Neuronal stem cell (in vitro differentiated cells): ENCODE results near the gene NLRC4.

Experiments
- DNase-seq: peaks from one replicate; pipeline ENCODE4 v3.0.0-alpha.2; 2013; ENCODE audit warnings: low spot score
- H2AFZ ChIP-seq: one replicate; pipeline ENCODE4 v1.6.1; 2013; ENCODE audit warnings: mild to moderate bottlenecking, low read length, inconsistent platforms
- H2AK5ac ChIP-seq: 2 replicates; pipeline ENCODE4 v1.6.1; 2013; ENCODE audit warnings: low read depth, mild to moderate bottlenecking, inconsistent platforms, low read length, moderate library complexity, mixed read lengths
- H2BK120ac ChIP-seq: 2 replicates; pipeline ENCODE4 v1.6.1; 2013; ENCODE audit warnings: low read depth, mild to moderate bottlenecking, inconsistent platforms, low read length, moderate library complexity, mixed read lengths
- H2BK12ac ChIP-seq: one replicate; pipeline ENCODE4 v1.6.1; 2013; ENCODE audit warnings: low read length, inconsistent platforms
- H2BK15ac ChIP-seq: 2 replicates; pipeline ENCODE4 v1.6.1; 2013; ENCODE audit warnings: mild to moderate bottlenecking, low read length, inconsistent platforms, mixed read lengths
- H2BK5ac ChIP-seq: one replicate; pipeline ENCODE4 v1.6.1; 2013; ENCODE audit warnings: inconsistent platforms, mild to moderate bottlenecking, low read length, moderate library complexity
- H3K14ac ChIP-seq: one replicate; pipeline ENCODE4 v1.6.1; 2013; ENCODE audit warnings: low read length, inconsistent platforms
- H3K18ac ChIP-seq: 2 replicates; pipeline ENCODE4 v1.6.1; 2013; ENCODE audit warnings: low read length, inconsistent platforms
- H3K23ac ChIP-seq: 2 replicates; pipeline ENCODE4 v1.6.1; 2013; ENCODE audit warnings: low read depth, mild to moderate bottlenecking, mixed read lengths, low read length, inconsistent platforms; ENCODE audit not compliant: poor library complexity
- H3K27ac ChIP-seq: replicated peaks from 3 replicates; pipeline ENCODE4 v1.5.1; 2013; ENCODE audit warnings: low read length, inconsistent platforms
- H3K27me3 ChIP-seq, 3 experiments: 2 replicates each; pipeline ENCODE4 v1.6.1; 2013; ENCODE audit warnings: low read length in 3 of 3, mild to moderate bottlenecking in 2 of 3, inconsistent platforms in 1 of 3, low read depth in 1 of 3, mixed read lengths in 1 of 3, moderate library complexity in 1 of 3; ENCODE audit not compliant: control insufficient read depth in 3 of 3, insufficient read depth in 3 of 3
- H3K36me3 ChIP-seq, 2 donors: replicated peaks in 1 of 2; 2 replicates each; pipeline ENCODE4 v1.6.1; 2013; ENCODE audit warnings: low read length in 2 of 2; ENCODE audit not compliant: control insufficient read depth in 2 of 2, insufficient read depth in 2 of 2
- H3K4ac ChIP-seq: 2 replicates; pipeline ENCODE4 v1.6.1; 2013; ENCODE audit warnings: inconsistent platforms, mild to moderate bottlenecking, low read length, moderate library complexity
- H3K4me1 ChIP-seq, 2 donors: 1 replicate in 1 of 2; 2 replicates in 1 of 2; pipeline ENCODE4 v1.6.1; 2013; ENCODE audit warnings: low read length in 2 of 2, low read depth in 1 of 2; ENCODE audit not compliant: control insufficient read depth in 2 of 2, insufficient read depth in 1 of 2
- H3K4me2 ChIP-seq: one replicate; pipeline ENCODE4 v1.6.1; 2013; ENCODE audit warnings: mild to moderate bottlenecking, low read length, inconsistent platforms; ENCODE audit not compliant: insufficient read depth, poor library complexity, severe bottlenecking
- H3K4me3 ChIP-seq, 2 donors: 2 replicates each; pipeline ENCODE4 v1.5.1; 2013; ENCODE audit warnings: low read length in 2 of 2, mild to moderate bottlenecking in 2 of 2, inconsistent platforms in 1 of 2, moderate library complexity in 1 of 2
- H3K79me1 ChIP-seq: one replicate; pipeline ENCODE4 v1.6.1; 2013; ENCODE audit warnings: low read depth, mild to moderate bottlenecking, inconsistent platforms, low read length, moderate library complexity
- H3K9ac ChIP-seq: one replicate; pipeline ENCODE4 v1.6.1; 2013; ENCODE audit warnings: mild to moderate bottlenecking, low read depth, low read length, inconsistent platforms; ENCODE audit not compliant: poor library complexity
- H3K9me3 ChIP-seq, 2 donors: replicated peaks in 1 of 2; 2 replicates each; pipeline versions ENCODE3 to v1.6.1; 2013; ENCODE audit warnings: low read length in 2 of 2, mild to moderate bottlenecking in 2 of 2, inconsistent platforms in 1 of 2, low read depth in 1 of 2, mixed read lengths in 1 of 2, moderate library complexity in 1 of 2; ENCODE audit not compliant: control insufficient read depth in 2 of 2, insufficient read depth in 1 of 2
- H4K8ac ChIP-seq: one replicate; pipeline ENCODE4 v1.6.1; 2013; ENCODE audit warnings: low read depth, mild to moderate bottlenecking, inconsistent platforms, low read length, moderate library complexity
- H4K91ac ChIP-seq: one replicate; pipeline ENCODE4 v1.6.1; 2013; ENCODE audit warnings: low read length, low read depth, mild to moderate bottlenecking, inconsistent platforms; ENCODE audit not compliant: poor library complexity
- WGBS, 2 donors: extraction: QIAGEN DNeasy Blood & Tissue Kit; methylation state at CpG; one replicate each; pipeline ENCODE4 v1.1.7; 2013; ENCODE audit warnings: missing lambda C conversion rate in 2 of 2, mixed read lengths in 1 of 2; ENCODE audit not compliant: insufficient read length in 2 of 2, insufficient replicate concordance in 1 of 2; ENCODE audit errors: extremely low coverage in 2 of 2; 5-methylcytosine and 5-hydroxymethylcytosine counted together

NLRC4 gene

DNA sequence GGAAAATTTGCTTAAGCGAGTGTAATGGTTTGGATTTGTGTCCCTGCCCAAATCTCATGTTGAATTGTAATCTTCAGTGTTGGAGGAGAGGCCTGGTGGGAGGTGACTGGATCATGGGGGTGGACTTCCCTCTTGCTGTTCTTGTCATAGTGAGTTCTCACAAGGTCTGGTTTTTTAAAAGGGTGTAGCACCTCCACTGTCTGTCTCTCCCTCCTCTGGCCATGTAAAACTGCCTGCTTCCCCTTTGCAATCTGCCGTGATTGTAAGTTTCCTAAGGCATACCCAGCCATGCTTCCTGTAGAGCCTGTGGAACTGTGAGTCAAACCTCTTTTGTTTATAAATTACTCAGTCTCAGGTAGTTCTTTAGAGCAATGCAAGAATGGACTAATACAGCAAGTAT, 19.6 kb upstream of the NLRC4 start:
- no peak overlapping the region for H2AK5ac ChIP-seq
- WGBS, 2 donors, result no CpG with 5 or more reads among the region's 2 CpGs
- H2BK15ac ChIP-seq, result no peak overlapping the region

DNA sequence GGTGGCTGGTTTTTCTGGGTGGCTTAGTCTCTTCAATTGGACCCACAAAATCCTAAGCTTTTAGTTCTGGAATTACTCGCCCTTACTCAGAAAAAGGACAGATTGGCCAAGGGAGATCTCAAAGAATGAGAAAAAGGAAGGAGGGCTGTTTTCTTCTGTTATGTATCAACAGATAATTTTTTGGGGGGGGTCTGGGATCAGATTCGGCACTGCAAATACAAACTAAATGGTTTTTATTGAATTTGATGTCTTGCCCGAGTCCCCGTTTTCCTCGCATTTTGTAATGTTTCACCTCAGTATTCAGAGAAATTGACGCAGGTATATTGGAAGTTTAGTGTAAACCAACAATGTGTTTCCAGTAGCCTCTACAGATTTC, 13.8 kb upstream of the NLRC4 start:
- no CpG with 5 or more reads among the region's 6 CpGs for WGBS, 2 donors
- Histone ChIP-seq H3K14ac (no peak overlapping the region), H3K18ac (no peak overlapping the region), H2BK12ac (no peak overlapping the region), H3K27ac (peak overlapping the region; percentile 56), H3K79me1 (peaks cover 3% of the 10 kb centered on the region), H2AK5ac (no peak overlapping the region), H2BK5ac (no peak overlapping the region), H3K4me1 (no peaks in the 10 kb centered on the region), H3K4ac (no peak overlapping the region), H2AFZ (peak overlapping the region; percentile 88), H2BK120ac (no peak overlapping the region), H4K91ac (no peak overlapping the region), H3K36me3 (peaks cover 7 to 26% of the 10 kb centered on the region in 2 donors), H3K9ac (no peak overlapping the region), H3K23ac (no peak overlapping the region), H3K4me2 (peak overlapping the region; percentile 58), H3K4me3 (peak overlapping the region; percentile 80 to 90), H4K8ac (no peak overlapping the region), H2BK15ac (no peak overlapping the region), H3K27me3 (no peaks in the 10 kb centered on the region), H3K9me3 (no peaks in the 10 kb centered on the region)
- no peak for DNase-seq

More for the DNA sequence above, 19.6 kb upstream of the NLRC4 start:
- no peak for DNase-seq
- Histone ChIP-seq H3K4me2 (no peak overlapping the region), H3K4ac (no peak overlapping the region), H3K4me3 (no peak overlapping the region), H2BK120ac (no peak overlapping the region), H3K27ac (no peak overlapping the region), H3K18ac (no peak overlapping the region), H4K91ac (no peak overlapping the region), H3K14ac (no peak overlapping the region), H3K23ac (no peak overlapping the region), H3K79me1 (no peaks in the 10 kb centered on the region), H2AFZ (no peak overlapping the region), H3K9ac (no peak overlapping the region), H4K8ac (no peak overlapping the region), H3K9me3 (no peaks in the 10 kb centered on the region), H2BK12ac (no peak overlapping the region), H3K36me3 (peaks cover 7 to 46% of the 10 kb centered on the region in 2 donors), H3K27me3 (no peaks in the 10 kb centered on the region), H2BK5ac (no peak overlapping the region), H3K4me1 (no peaks in the 10 kb centered on the region)

DNA sequence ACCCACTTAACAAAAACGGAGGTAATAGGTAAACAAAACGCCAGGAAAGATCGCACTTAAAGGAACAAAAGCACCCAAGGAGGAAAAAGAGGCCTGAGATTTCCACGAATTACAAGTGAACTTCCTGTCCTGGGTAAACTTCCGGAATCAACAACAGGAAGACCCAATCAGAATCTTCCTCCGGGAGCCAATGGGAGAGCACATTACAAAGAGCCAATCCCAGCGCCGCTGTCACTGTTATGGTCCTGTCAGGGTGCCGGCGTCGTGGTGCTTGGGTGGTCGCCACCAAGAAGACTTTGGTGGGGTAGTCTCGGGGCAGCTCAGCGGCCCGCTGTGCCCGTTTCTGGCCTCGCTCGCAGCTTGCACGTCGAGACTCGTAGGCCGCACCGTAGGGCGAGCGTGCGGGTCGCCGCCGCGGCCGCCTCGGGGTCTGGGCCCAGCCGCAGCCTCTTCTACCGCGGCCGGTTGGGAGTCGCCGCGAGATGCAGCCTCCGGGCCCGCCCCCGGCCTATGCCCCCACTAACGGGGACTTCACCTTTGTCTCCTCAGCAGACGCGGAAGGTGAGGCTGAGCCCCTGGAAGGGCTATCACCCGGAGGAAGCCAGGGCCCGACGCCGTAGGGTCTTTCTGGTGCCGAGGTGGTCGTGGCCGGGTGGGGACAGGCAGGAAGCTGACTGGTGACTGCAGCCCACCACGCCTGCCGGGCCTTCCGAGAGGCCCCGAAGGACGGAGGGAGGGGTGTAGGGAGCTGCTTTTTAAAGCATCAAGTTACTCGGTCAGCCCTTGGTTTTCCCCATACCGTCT, 13.2 kb upstream of the NLRC4 start, which contains the start of gene YIPF4:
Gene YIPF4 (plus strand): TSS at position 231 of the 804 bp plus-strand sequence. CDS start 252 bp downstream, at position 483.
- Histone ChIP-seq H3K9me3 (no peaks in the 10 kb centered on the region), H2BK120ac (peak within 1 kb of the TSS; percentile 47), H3K79me1 (peaks cover 3% of the 10 kb centered on the region), H3K4me1 (no peaks in the 10 kb centered on the region), H3K36me3 (peaks cover 7 to 20% of the 10 kb centered on the region in 2 donors), H2AK5ac (no peak within 1 kb of the TSS), H2BK15ac (no peak within 1 kb of the TSS), H2BK5ac (no peak within 1 kb of the TSS), H3K23ac (peak within 1 kb of the TSS; percentile 85), H3K18ac (peak within 1 kb of the TSS; percentile 88), H3K27me3 (no peaks in the 10 kb centered on the region), H3K4ac (peak within 1 kb of the TSS; percentile 66), H2BK12ac (no peak within 1 kb of the TSS), H3K4me3 (peak within 1 kb of the TSS; percentile 80 to 90), H3K27ac (peak within 1 kb of the TSS; percentile 56), H2AFZ (peak within 1 kb of the TSS; percentile 88), H3K9ac (peak within 1 kb of the TSS; percentile 97), H4K8ac (peak within 1 kb of the TSS; percentile 48), H4K91ac (no peak within 1 kb of the TSS), H3K14ac (peak within 1 kb of the TSS; percentile 17), H3K4me2 (peak within 1 kb of the TSS; percentile 58)
- peak; percentile 81 for DNase-seq
- no CpG with 5 or more reads among the region's 59 CpGs for WGBS, 2 donors

DNA sequence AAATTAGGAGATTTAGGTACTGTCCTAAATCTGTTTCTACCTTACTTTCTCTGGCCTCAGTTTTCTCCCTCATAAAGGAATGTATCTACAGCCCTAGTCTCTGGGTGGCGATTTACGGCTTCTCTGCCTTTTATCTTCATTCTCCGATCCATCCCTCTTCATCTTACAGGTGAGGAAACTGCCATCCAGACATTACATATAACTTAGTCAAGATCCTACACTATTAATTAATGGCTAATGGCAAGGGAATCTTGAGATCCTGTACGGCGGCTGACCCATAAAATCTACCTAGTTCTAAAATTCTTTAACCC, 12.6 kb upstream of the NLRC4 start:
- WGBS, 2 donors, result no CpG with 5 or more reads among the region's 5 CpGs
- H3K9ac ChIP-seq, result no peak overlapping the region
- no peak overlapping the region for H3K4me2 ChIP-seq
- H3K23ac ChIP-seq, result no peak overlapping the region
- H3K4me1 ChIP-seq, result no peaks in the 10 kb centered on the region
- peaks cover 3% of the 10 kb centered on the region for H3K79me1 ChIP-seq
- H4K91ac ChIP-seq, result no peak overlapping the region
- H2AK5ac ChIP-seq, result no peak overlapping the region
- H4K8ac ChIP-seq, result no peak overlapping the region
- no peak overlapping the region for H2BK15ac ChIP-seq
- peak overlapping the region; percentile 88 for H2AFZ ChIP-seq
- peak overlapping the region; percentile 47 to 80 for H3K4me3 ChIP-seq
- H3K27ac ChIP-seq, result no peak overlapping the region
- DNase-seq, result no peak
- H3K18ac ChIP-seq, result no peak overlapping the region
- no peak overlapping the region for H2BK12ac ChIP-seq
- H3K4ac ChIP-seq, result no peak overlapping the region
- no peak overlapping the region for H3K14ac ChIP-seq
- H2BK5ac ChIP-seq, result no peak overlapping the region
- H3K36me3 ChIP-seq, result peaks cover 4 to 16% of the 10 kb centered on the region in 2 donors
- no peaks in the 10 kb centered on the region for H3K27me3 ChIP-seq
- no peaks in the 10 kb centered on the region for H3K9me3 ChIP-seq
- no peak overlapping the region for H2BK120ac ChIP-seq
